ENCODE data around the gene ARHGAP42.
A peak's percentile ranks its signal among the peaks of the same experiment; 100 is the strongest.
"Not testable (repeated sequence)": the region's sequence is repeated elsewhere in the genome, so short reads cannot be mapped to it uniquely, and the experiment has no call there.

The ARHGAP42 gene

GRCh38 chr11:100727410-100727809 lies 40.3 kb downstream of the ARHGAP42 start:
- DNase-seq: no peak

- no peak for DNase-seq
Measured at GRCh38 chr11:100730266-100730665, 43.2 kb downstream of the ARHGAP42 start.

- DNase-seq: no peak
Measured at GRCh38 chr11:100731471-100731870, 44.4 kb downstream of the ARHGAP42 start.

GRCh38 chr11:100732949-100733348 lies 45.9 kb downstream of the ARHGAP42 start:
- no peak for DNase-seq

GRCh38 chr11:100734743-100735527 lies 47.8 kb downstream of the ARHGAP42 start:
- no peak for DNase-seq

- DNase-seq: no peak
Measured at GRCh38 chr11:100735949-100736675, 49.0 kb downstream of the ARHGAP42 start.

- no peak for DNase-seq
Measured at GRCh38 chr11:100738701-100739270, 51.7 kb downstream of the ARHGAP42 start.

- no peak for DNase-seq
Measured at GRCh38 chr11:100739666-100740065, 52.6 kb downstream of the ARHGAP42 start.

- DNase-seq: no peak
Measured at GRCh38 chr11:100740440-100740839, 53.4 kb downstream of the ARHGAP42 start.

GRCh38 chr11:100741866-100742625 lies 55.0 kb downstream of the ARHGAP42 start:
- no peak for DNase-seq

- no peak for DNase-seq
Measured at GRCh38 chr11:100746448-100746847, 59.4 kb downstream of the ARHGAP42 start.

GRCh38 chr11:100748153-100748552 lies 61.1 kb downstream of the ARHGAP42 start:
- DNase-seq: no peak

GRCh38 chr11:100749887-100750565 lies 62.9 kb downstream of the ARHGAP42 start:
- DNase-seq: not testable (repeated sequence)

GRCh38 chr11:100750566-100750891 lies 63.4 kb downstream of the ARHGAP42 start:
- DNase-seq: not testable (repeated sequence)

- DNase-seq: no peak
Measured at GRCh38 chr11:100752371-100753171, 65.5 kb downstream of the ARHGAP42 start.

- no peak for DNase-seq
Measured at GRCh38 chr11:100753172-100753543, 66.1 kb downstream of the ARHGAP42 start.

- no peak for DNase-seq
Measured at GRCh38 chr11:100753571-100753970, 66.5 kb downstream of the ARHGAP42 start.

- peak; percentile 15 for DNase-seq
Measured at GRCh38 chr11:100756559-100756958, 69.5 kb downstream of the ARHGAP42 start.

GRCh38 chr11:100757646-100758045 lies 70.6 kb downstream of the ARHGAP42 start:
- DNase-seq: no peak

- DNase-seq: no peak
Measured at GRCh38 chr11:100759106-100759505, 72.0 kb downstream of the ARHGAP42 start.

GRCh38 chr11:100759856-100760255 lies 72.8 kb downstream of the ARHGAP42 start:
- no peak for DNase-seq

GRCh38 chr11:100760744-100761143 lies 73.7 kb downstream of the ARHGAP42 start:
- no peak for DNase-seq

Data from NCI-H774 (cell line).